HCT116 (cell line): ENCODE results near the gene PPP1R1B. TPM values are rescaled to one million over a fixed set of nuclear protein-coding genes. Genes with fewer than 3 reads are reported as not detected.

Experiments
- ATAC-seq: fragments of 200-7000 bp; cut with Tn5 transposase; 2 replicates; pipeline ENCODE4 v1.9.1; 2020; ENCODE audit warnings: mild to moderate bottlenecking, moderate library complexity
- Bru-seq: library from RNA; stranded (reverse); fragments of 400-500 nt; gene quantifications from one replicate; lab custom pipeline; 2021; lab: Mats Ljungman, UMichigan
- BruChase-seq, 2 experiments: library from RNA; stranded (reverse); fragments of 400-500 nt; gene quantifications; one replicate each; lab custom pipeline; 2021; lab: Mats Ljungman, UMichigan
- BruUV-seq: library from RNA; stranded (reverse); fragments of 400-500 nt; replicated peaks from 2 replicates; lab custom pipeline; 2021; lab: Mats Ljungman, UMichigan
- CTCF ChIA-PET: fragments of 300-600 bp; sonication (Branson Sonifier 250); formaldehyde crosslinking; loops from one replicate; lab custom pipeline; 2021; ENCODE audit warnings: antibody characterized with exemption; lab: Charles Lee
- POLR2A ChIA-PET: fragments of 300-600, 350-600 bp; sonication (Branson Sonifier 250); formaldehyde crosslinking; loops from one replicate; lab custom pipeline; 2021; ENCODE audit warnings: antibody characterized with exemption; lab: Charles Lee
- RAD21 ChIA-PET, 2 experiments: fragments of 300-600 bp; sonication (Branson Sonifier 250); formaldehyde crosslinking; loops; one replicate each; lab custom pipeline; 2023; ENCODE audit warnings: low total read pairs in 2 of 2; ENCODE audit not compliant: uncharacterized antibody in 2 of 2, unreplicated experiment in 2 of 2, low non-redundant PET in 1 of 2; lab: Charles Lee
- DNase-seq: peaks from one replicate; pipeline ENCODE4 v3.0.0-alpha.2; 2010; ENCODE audit warnings: low read depth, low spot score
- H2AFZ ChIP-seq: fragments of 200-600 bp; shearing (Covaris generic), sonication (generic); 2 replicates; pipeline ENCODE4 v1.6.1; 2017; ENCODE audit warnings: low read depth, mixed run types, mixed read lengths, antibody characterized with exemption, low read length; ENCODE audit not compliant: poor library complexity, severe bottlenecking
- H3K27ac ChIP-seq: 2 replicates; pipeline ENCODE4 v1.5.1; 2012; ENCODE audit warnings: low read depth, low read length
- H3K27me3 ChIP-seq: fragments of 200-600 bp; sonication (generic); 2 replicates; pipeline ENCODE4 v1.6.1; 2016; ENCODE audit warnings: mixed run types, low read length, mixed read lengths; ENCODE audit not compliant: insufficient read depth
- H3K36me3 ChIP-seq, 2 experiments: fragments of 200-500 bp in 1 of 2; fragments of 200-600 bp in 1 of 2; sonication (Bioruptor generic) in 1 of 2; sonication (generic) in 1 of 2; 2 replicates each; pipeline versions ENCODE4 v1.5.1 to v1.6.1; 2014 to 2016; ENCODE audit warnings: low read length in 2 of 2, inconsistent platforms in 1 of 2, mixed read lengths in 1 of 2, mixed run types in 1 of 2; ENCODE audit not compliant: insufficient read depth in 2 of 2, control insufficient read depth in 1 of 2
- H3K4me1 ChIP-seq, 2 experiments: fragments of 200-600 bp in 1 of 2; sonication (generic) in 1 of 2; 2 replicates each; pipeline versions ENCODE4 v1.5.1 to v1.6.1; 2012 to 2017; ENCODE audit warnings: low read length in 2 of 2, inconsistent platforms in 1 of 2, mild to moderate bottlenecking in 1 of 2, mixed read lengths in 1 of 2, mixed run types in 1 of 2, moderate library complexity in 1 of 2; ENCODE audit not compliant: insufficient read depth in 2 of 2, control insufficient read depth in 1 of 2
- H3K4me2 ChIP-seq: fragments of 200-600 bp; sonication (generic); 2 replicates; pipeline ENCODE4 v1.6.1; 2017; ENCODE audit warnings: mixed run types, low read length, mixed read lengths
- H3K4me3 ChIP-seq, 2 experiments: fragments of 200-600 bp in 1 of 2; sonication (generic) in 1 of 2; replicated peaks in 1 of 2; 2 replicates each; pipeline ENCODE4 v1.5.1; 2011 to 2016; ENCODE audit warnings: low read length in 2 of 2, control low read depth in 1 of 2, low read depth in 1 of 2, mild to moderate bottlenecking in 1 of 2, mixed read lengths in 1 of 2, mixed run types in 1 of 2
- H3K79me2 ChIP-seq: fragments of 200-600 bp; sonication (generic); 2 replicates; pipeline ENCODE4 v1.6.1; 2017; ENCODE audit warnings: mild to moderate bottlenecking, mixed run types, low read length, moderate library complexity, mixed read lengths; ENCODE audit not compliant: insufficient read depth
- H3K9ac ChIP-seq: fragments of 200-600 bp; sonication (generic); 2 replicates; pipeline ENCODE4 v1.6.1; 2016; ENCODE audit warnings: low read length, mixed read lengths
- H3K9me2 ChIP-seq: fragments of 200-600 bp; sonication (generic), shearing (Covaris generic); 2 replicates; pipeline ENCODE4 v1.6.1; 2017; ENCODE audit warnings: mixed run types, mild to moderate bottlenecking, moderate library complexity; ENCODE audit not compliant: insufficient read depth
- H3K9me3 ChIP-seq, 2 experiments: fragments of 200-500 bp in 1 of 2; fragments of 200-600 bp in 1 of 2; sonication (Bioruptor generic) in 1 of 2; sonication (generic) in 1 of 2; 2 replicates each; pipeline ENCODE4 v1.6.1; 2014 to 2017; ENCODE audit warnings: low read length in 2 of 2, mixed read lengths in 2 of 2, inconsistent platforms in 1 of 2, low read depth in 1 of 2, mild to moderate bottlenecking in 1 of 2, mixed run types in 1 of 2, moderate library complexity in 1 of 2; ENCODE audit not compliant: control insufficient read depth in 1 of 2, insufficient read depth in 1 of 2
- H4K20me1 ChIP-seq: fragments of 200-600 bp; sonication (generic), shearing (Covaris generic); 2 replicates; pipeline ENCODE4 v1.6.1; 2017; ENCODE audit warnings: mixed run types, mild to moderate bottlenecking, moderate library complexity; ENCODE audit not compliant: insufficient read depth
- CBX3 ChIP-seq: IDR thresholded peaks from 2 replicates; pipeline ENCODE4 v1.6.1; 2012; ENCODE audit warnings: low read depth
- EGR1 ChIP-seq: IDR thresholded peaks from 2 replicates; pipeline ENCODE4 v1.6.1; 2012; ENCODE audit warnings: low read depth
- ELF1 ChIP-seq: IDR thresholded peaks from 2 replicates; pipeline ENCODE4 v1.6.1; 2012; ENCODE audit warnings: low read depth, borderline replicate concordance
- JUND ChIP-seq: IDR thresholded peaks from 2 replicates; pipeline ENCODE4 v1.6.1; 2012
- RAD21 ChIP-seq: IDR thresholded peaks from 2 replicates; pipeline ENCODE4 v1.6.1; 2012; ENCODE audit warnings: low read depth, mild to moderate bottlenecking
- SP1 ChIP-seq: IDR thresholded peaks from 2 replicates; pipeline ENCODE4 v1.6.1; 2012; ENCODE audit warnings: low read depth
- SRF ChIP-seq: IDR thresholded peaks from 2 replicates; pipeline ENCODE4 v1.6.1; 2012; ENCODE audit warnings: low read depth
- TCF7L2 ChIP-seq: IDR thresholded peaks from 2 replicates; pipeline ENCODE4 v1.7.0; 2011; ENCODE audit warnings: borderline replicate concordance, inconsistent platforms; ENCODE audit not compliant: insufficient read depth, insufficient read length; ENCODE audit errors: extremely low read depth
- YY1 ChIP-seq: IDR thresholded peaks from 2 replicates; pipeline ENCODE4 v1.6.1; 2011; ENCODE audit warnings: low read length, low read depth, moderate library complexity, mild to moderate bottlenecking; ENCODE audit not compliant: insufficient replicate concordance; ENCODE audit errors: extremely low read depth
- ZFX ChIP-seq: fragments of 450-650 bp; IDR thresholded peaks from 2 replicates; pipeline ENCODE4 v1.6.1; 2017
- intact Hi-C: fragments of 100-400 bp; cut with micrococcal nuclease; formaldehyde crosslinking; loops from 2 replicates; pipeline ENCODE4 v1.10.0; 2022
- long read RNA-seq: library from polyadenylated mRNA; unstranded; transcript quantifications from one replicate; pipeline ENCODE4 v2.0.0, GENCODE V29; 2021; ENCODE audit not compliant: unreplicated experiment
- polyA plus RNA-seq: library from polyadenylated mRNA; unstranded; fragments of >200 nt; gene quantifications from 2 replicates; pipeline ENCODE4 v1.2.1, GENCODE V29; 2012; ENCODE audit warnings: missing spikeins
- total RNA-seq: library from RNA; stranded (reverse); gene quantifications from one replicate; pipeline ENCODE4 v1.2.1, GENCODE V29; 2021; ENCODE audit not compliant: unreplicated experiment
- TF ChIP-seq, protein P1 (sequence below): IDR thresholded peaks from 2 replicates; pipeline ENCODE4 v1.6.1; 2012
- TF ChIP-seq, protein P2 (sequence below): IDR thresholded peaks from 2 replicates; pipeline ENCODE4 v1.6.1; 2011; ENCODE audit warnings: mild to moderate bottlenecking, low read length, moderate library complexity; ENCODE audit not compliant: insufficient replicate concordance; ENCODE audit errors: extremely low read depth
- TF ChIP-seq, protein P3 (sequence below): IDR thresholded peaks from 2 replicates; pipeline ENCODE4 v1.6.1; 2012

Gene PPP1R1B
- 0.49 TPM for total RNA-seq
- polyA plus RNA-seq: 0.40 and 0.56 TPM in 2 replicates
- Bru-seq, nascent RNA: percentile 18 among the genes with signal in this experiment
- BruChase-seq, experiment 1, labeled RNA remaining after a 6-hour chase: percentile 16 among the genes with signal in this experiment
- percentile 16 among the genes with signal in this experiment for BruChase-seq, experiment 2, labeled RNA remaining after a 2-hour chase
- long read RNA-seq: 0 reads

DNA sequence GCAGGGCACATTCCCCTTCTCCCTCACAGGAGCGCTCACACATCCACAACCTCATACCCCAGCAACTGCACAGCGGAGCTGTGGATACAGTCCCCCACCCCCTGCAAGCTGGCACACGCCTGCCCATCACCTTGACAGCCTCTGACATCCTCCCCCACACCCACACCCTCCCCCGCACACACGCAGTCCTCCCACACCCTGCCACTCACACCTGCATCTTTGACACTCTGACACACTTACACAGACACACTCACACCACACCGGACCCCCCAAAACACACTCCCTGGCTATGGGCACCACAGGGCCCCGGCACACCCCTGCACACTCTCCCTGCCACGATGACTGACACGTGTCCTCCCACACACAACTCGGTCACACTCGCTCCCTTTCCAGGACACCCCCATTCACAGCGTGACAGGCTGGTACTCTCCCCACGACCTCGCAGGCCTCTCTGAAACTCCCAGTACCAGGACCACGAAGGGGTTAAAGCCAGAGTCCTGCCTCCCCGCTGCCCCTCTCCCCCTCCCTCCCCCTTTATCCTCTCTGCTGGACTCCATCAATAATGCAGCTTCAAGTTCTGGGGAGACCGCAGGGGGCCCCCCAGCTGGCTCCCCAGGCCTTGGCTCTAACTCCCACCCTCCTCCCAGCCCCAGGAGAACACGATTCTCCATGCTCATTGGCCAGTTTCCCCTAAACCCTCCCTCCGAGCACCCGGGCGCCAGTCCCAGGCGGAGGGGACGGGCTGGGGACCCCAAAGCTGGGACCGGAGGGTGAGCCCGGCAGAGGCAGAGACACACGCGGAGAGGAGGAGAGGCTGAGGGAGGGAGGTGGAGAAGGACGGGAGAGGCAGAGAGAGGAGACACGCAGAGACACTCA, at the start of gene PPP1R1B:
Gene PPP1R1B, plus strand, starts transcription at position 782 of the 876 bp plus-strand sequence. CDS start 441 bp downstream, outside the sequence.
- Histone ChIP-seq H3K4me2 (no peak within 1 kb of the TSS), H3K36me3 (no peaks in the 10 kb centered on the region), H3K4me1 (peaks cover 16 to 33% of the 10 kb centered on the region in 2 experiments; a peak in 3 of 4 replicates), H3K27ac (no peak within 1 kb of the TSS), H3K9ac (no peak within 1 kb of the TSS), H3K79me2 (no peaks in the 10 kb centered on the region), H3K9me3 (no peaks in the 10 kb centered on the region), H3K9me2 (no peaks in the 10 kb centered on the region), H3K4me3 (no peak within 1 kb of the TSS), H2AFZ (no peak within 1 kb of the TSS), H3K27me3 (no peaks in the 10 kb centered on the region), H4K20me1 (no peaks in the 10 kb centered on the region)
- RAD21 ChIA-PET: no interaction called here
- no peak for DNase-seq
- intact Hi-C loops: no loop called here
- BruUV-seq: no TSS peak
- no peak for ATAC-seq
- POLR2A ChIA-PET: no interaction called here
- CTCF ChIA-PET: interaction anchor here (1.2 to 8.4 kb wide), 2 partner anchors 5 to 27 kb away, joined by 3 to 157 read pairs; no protein-coding TSS in a partner anchor
- TF ChIP-seq ELF1 (no peak), SP1 (no peak), EGR1 (no peak), ZFX (no peak), SRF (no peak), TCF7L2 (no peak), JUND (no peak), CBX3 (no peak), YY1 (no peak), RAD21 (no peak)
- TF ChIP-seq, protein P1, sequence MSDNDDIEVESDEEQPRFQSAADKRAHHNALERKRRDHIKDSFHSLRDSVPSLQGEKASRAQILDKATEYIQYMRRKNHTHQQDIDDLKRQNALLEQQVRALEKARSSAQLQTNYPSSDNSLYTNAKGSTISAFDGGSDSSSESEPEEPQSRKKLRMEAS: no peak
- TF ChIP-seq, protein P2, sequence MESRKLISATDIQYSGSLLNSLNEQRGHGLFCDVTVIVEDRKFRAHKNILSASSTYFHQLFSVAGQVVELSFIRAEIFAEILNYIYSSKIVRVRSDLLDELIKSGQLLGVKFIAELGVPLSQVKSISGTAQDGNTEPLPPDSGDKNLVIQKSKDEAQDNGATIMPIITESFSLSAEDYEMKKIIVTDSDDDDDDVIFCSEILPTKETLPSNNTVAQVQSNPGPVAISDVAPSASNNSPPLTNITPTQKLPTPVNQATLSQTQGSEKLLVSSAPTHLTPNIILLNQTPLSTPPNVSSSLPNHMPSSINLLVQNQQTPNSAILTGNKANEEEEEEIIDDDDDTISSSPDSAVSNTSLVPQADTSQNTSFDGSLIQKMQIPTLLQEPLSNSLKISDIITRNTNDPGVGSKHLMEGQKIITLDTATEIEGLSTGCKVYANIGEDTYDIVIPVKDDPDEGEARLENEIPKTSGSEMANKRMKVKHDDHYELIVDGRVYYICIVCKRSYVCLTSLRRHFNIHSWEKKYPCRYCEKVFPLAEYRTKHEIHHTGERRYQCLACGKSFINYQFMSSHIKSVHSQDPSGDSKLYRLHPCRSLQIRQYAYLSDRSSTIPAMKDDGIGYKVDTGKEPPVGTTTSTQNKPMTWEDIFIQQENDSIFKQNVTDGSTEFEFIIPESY: no peak
- TF ChIP-seq, protein P3, sequence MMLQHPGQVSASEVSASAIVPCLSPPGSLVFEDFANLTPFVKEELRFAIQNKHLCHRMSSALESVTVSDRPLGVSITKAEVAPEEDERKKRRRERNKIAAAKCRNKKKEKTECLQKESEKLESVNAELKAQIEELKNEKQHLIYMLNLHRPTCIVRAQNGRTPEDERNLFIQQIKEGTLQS: no peak
